Trophoblast cell (in vitro differentiated cells and primary cell): ENCODE results near the gene P4HB.

Experiments
- DNase-seq, 2 donors: peaks; one replicate each; pipeline ENCODE4 v3.0.0-alpha.2; 2016
- H2AFZ ChIP-seq: 2 replicates; pipeline ENCODE4 v1.6.1; 2013; ENCODE audit warnings: low read length, moderate library complexity, mild to moderate bottlenecking; ENCODE audit not compliant: insufficient read depth, poor library complexity
- H2AK5ac ChIP-seq: 2 replicates; pipeline ENCODE4 v1.6.1; 2013; ENCODE audit warnings: mild to moderate bottlenecking, low read length
- H2BK120ac ChIP-seq: 2 replicates; pipeline ENCODE4 v1.6.1; 2013; ENCODE audit warnings: low read length, mild to moderate bottlenecking, moderate library complexity; ENCODE audit not compliant: insufficient read depth, poor library complexity
- H2BK12ac ChIP-seq: 2 replicates; pipeline ENCODE4 v1.6.1; 2013; ENCODE audit warnings: mild to moderate bottlenecking, low read length, moderate library complexity
- H2BK5ac ChIP-seq: 2 replicates; pipeline ENCODE4 v1.6.1; 2013; ENCODE audit warnings: low read length, low read depth, moderate library complexity, mild to moderate bottlenecking; ENCODE audit not compliant: poor library complexity
- H3K14ac ChIP-seq: 2 replicates; pipeline ENCODE4 v1.6.1; 2013; ENCODE audit warnings: mild to moderate bottlenecking, low read length
- H3K18ac ChIP-seq: 2 replicates; pipeline ENCODE4 v1.6.1; 2013; ENCODE audit warnings: mild to moderate bottlenecking, low read length
- H3K23ac ChIP-seq: 2 replicates; pipeline ENCODE4 v1.6.1; 2013; ENCODE audit warnings: low read length
- H3K27ac ChIP-seq: 2 replicates; pipeline ENCODE4 v1.5.1; 2013; ENCODE audit warnings: low read depth, mild to moderate bottlenecking, inconsistent platforms, low read length, moderate library complexity
- H3K27me3 ChIP-seq: 2 replicates; pipeline ENCODE4 v1.6.1; 2013; ENCODE audit warnings: inconsistent platforms, mild to moderate bottlenecking, low read length, moderate library complexity; ENCODE audit not compliant: insufficient read depth
- H3K36me3 ChIP-seq, 2 experiments: 1 replicate in 1 of 2; 2 replicates in 1 of 2; pipeline ENCODE4 v1.6.1; 2013; ENCODE audit warnings: low read length in 2 of 2, mild to moderate bottlenecking in 2 of 2, moderate library complexity in 1 of 2; ENCODE audit not compliant: insufficient read depth in 2 of 2, control insufficient read depth in 1 of 2
- H3K4ac ChIP-seq: 2 replicates; pipeline ENCODE4 v1.6.1; 2013; ENCODE audit warnings: low read depth, mild to moderate bottlenecking, low read length, moderate library complexity
- H3K4me1 ChIP-seq, 2 experiments: 1 replicate in 1 of 2; 2 replicates in 1 of 2; pipeline ENCODE4 v1.6.1; 2013; ENCODE audit warnings: low read length in 2 of 2, mild to moderate bottlenecking in 2 of 2, moderate library complexity in 1 of 2; ENCODE audit not compliant: insufficient read depth in 2 of 2, control insufficient read depth in 1 of 2
- H3K4me2 ChIP-seq: 2 replicates; pipeline ENCODE4 v1.6.1; 2013; ENCODE audit warnings: inconsistent platforms, mild to moderate bottlenecking, low read length, moderate library complexity
- H3K4me3 ChIP-seq: 2 replicates; pipeline ENCODE4 v1.5.1; 2013; ENCODE audit warnings: mild to moderate bottlenecking, low read depth, low read length, inconsistent platforms
- H3K79me1 ChIP-seq: one replicate; pipeline ENCODE4 v1.6.1; 2013; ENCODE audit warnings: low read length
- H3K79me2 ChIP-seq: 2 replicates; pipeline ENCODE4 v1.6.1; 2013; ENCODE audit warnings: low read length, mild to moderate bottlenecking; ENCODE audit not compliant: control insufficient read depth, insufficient read depth, poor library complexity
- H3K9ac ChIP-seq: 2 replicates; pipeline ENCODE4 v1.6.1; 2013; ENCODE audit warnings: mild to moderate bottlenecking, low read length
- H3K9me3 ChIP-seq: 2 replicates; pipeline ENCODE4 v1.6.1; 2013; ENCODE audit warnings: low read depth, mild to moderate bottlenecking, control low read depth, inconsistent platforms, low read length; ENCODE audit not compliant: insufficient read depth
- H4K12ac ChIP-seq: 2 replicates; pipeline ENCODE4 v1.6.1; 2013; ENCODE audit warnings: low read depth, mild to moderate bottlenecking, low read length, moderate library complexity
- H4K8ac ChIP-seq: 2 replicates; pipeline ENCODE4 v1.6.1; 2013; ENCODE audit warnings: low read depth, mild to moderate bottlenecking, low read length, moderate library complexity
- H4K91ac ChIP-seq: one replicate; pipeline ENCODE4 v1.6.1; 2013; ENCODE audit warnings: low read depth, mild to moderate bottlenecking, low read length, moderate library complexity
- WGBS: extraction: QIAGEN DNeasy Blood & Tissue Kit; methylation state at CpG from one replicate; pipeline ENCODE4 v1.1.7; 2013; ENCODE audit warnings: missing lambda C conversion rate; ENCODE audit not compliant: insufficient read length, insufficient coverage; ENCODE audit errors: extremely low coverage; 5-methylcytosine and 5-hydroxymethylcytosine counted together

The P4HB gene

GRCh38 chr17:81865358-81865732 lies 5.0 kb upstream of the P4HB start:
- Histone ChIP-seq H4K8ac (no peak overlapping the region), H2BK5ac (no peak overlapping the region), H3K4me1 (peaks cover 27 to 35% of the 10 kb centered on the region in 2 experiments), H3K9ac (no peak overlapping the region), H3K27me3 (no peaks in the 10 kb centered on the region), H3K79me2 (peaks cover 15% of the 10 kb centered on the region), H3K4me3 (no peak overlapping the region), H3K18ac (no peak overlapping the region), H2BK120ac (no peak overlapping the region), H3K4ac (no peak overlapping the region), H3K79me1 (peaks cover 28% of the 10 kb centered on the region), H2BK12ac (no peak overlapping the region), H3K23ac (no peak overlapping the region), H3K9me3 (peaks cover 3% of the 10 kb centered on the region), H3K4me2 (no peak overlapping the region), H3K27ac (no peak overlapping the region), H4K91ac (no peak overlapping the region), H3K14ac (no peak overlapping the region), H3K36me3 (peaks cover 52 to 54% of the 10 kb centered on the region in 2 experiments), H4K12ac (no peak overlapping the region), H2AK5ac (no peak overlapping the region), H2AFZ (no peak overlapping the region)
- no peak for DNase-seq
- no CpG with 5 or more reads among the region's 8 CpGs for WGBS

GRCh38 chr17:81863833-81864768 lies 3.8 kb upstream of the P4HB start:
- no peak overlapping the region for H4K8ac ChIP-seq
- no peak overlapping the region for H3K18ac ChIP-seq
- H3K9me3 ChIP-seq, result peaks cover 3% of the 10 kb centered on the region
- no CpG with 5 or more reads among the region's 9 CpGs for WGBS
- H2AFZ ChIP-seq, result no peak overlapping the region
- H4K91ac ChIP-seq, result no peak overlapping the region
- H3K27ac ChIP-seq, result no peak overlapping the region
- H3K36me3 ChIP-seq, result peaks cover 41 to 47% of the 10 kb centered on the region in 2 experiments
- H2BK12ac ChIP-seq, result no peak overlapping the region
- peaks cover 33% of the 10 kb centered on the region for H3K79me1 ChIP-seq
- no peak overlapping the region for H4K12ac ChIP-seq
- H2AK5ac ChIP-seq, result no peak overlapping the region
- no peak overlapping the region for H3K4ac ChIP-seq
- DNase-seq, result no peak
- H3K4me1 ChIP-seq, result peaks cover 23 to 31% of the 10 kb centered on the region in 2 experiments
- H3K27me3 ChIP-seq, result no peaks in the 10 kb centered on the region
- no peak overlapping the region for H3K4me2 ChIP-seq
- H2BK5ac ChIP-seq, result no peak overlapping the region
- H3K14ac ChIP-seq, result no peak overlapping the region
- H2BK120ac ChIP-seq, result no peak overlapping the region
- H3K79me2 ChIP-seq, result peaks cover 21% of the 10 kb centered on the region
- H3K4me3 ChIP-seq, result no peak overlapping the region
- H3K23ac ChIP-seq, result no peak overlapping the region
- no peak overlapping the region for H3K9ac ChIP-seq

GRCh38 chr17:81863123-81863675 lies 2.9 kb upstream of the P4HB start:
- Histone ChIP-seq H3K4me1 (peaks cover 24 to 30% of the 10 kb centered on the region in 2 experiments), H4K8ac (no peak overlapping the region), H4K91ac (no peak overlapping the region), H3K4me3 (no peak overlapping the region), H3K23ac (no peak overlapping the region), H2BK5ac (no peak overlapping the region), H3K14ac (no peak overlapping the region), H3K4me2 (no peak overlapping the region), H3K27me3 (no peaks in the 10 kb centered on the region), H3K79me1 (peaks cover 27% of the 10 kb centered on the region), H3K36me3 (peaks cover 43 to 49% of the 10 kb centered on the region in 2 experiments), H2BK12ac (no peak overlapping the region), H3K9me3 (peaks cover 3% of the 10 kb centered on the region), H4K12ac (no peak overlapping the region), H3K18ac (no peak overlapping the region), H2AK5ac (no peak overlapping the region), H2AFZ (no peak overlapping the region), H3K79me2 (peaks cover 30% of the 10 kb centered on the region), H3K4ac (no peak overlapping the region), H2BK120ac (no peak overlapping the region), H3K27ac (no peak overlapping the region), H3K9ac (no peak overlapping the region)
- WGBS, result no CpG with 5 or more reads among the region's 6 CpGs
- DNase-seq, result no peak

GRCh38 chr17:81860756-81861568 lies 627 bp upstream of the P4HB start:
- H4K12ac ChIP-seq, result peak overlapping the region; percentile 88
- peak overlapping the region; percentile 98 for H3K9ac ChIP-seq
- peaks cover 32% of the 10 kb centered on the region for H3K79me2 ChIP-seq
- peaks cover 11 to 14% of the 10 kb centered on the region in 2 experiments for H3K4me1 ChIP-seq
- no CpG with 5 or more reads among the region's 74 CpGs for WGBS
- H2AFZ ChIP-seq, result peak overlapping the region; percentile 50
- peaks cover under 1% of the 10 kb centered on the region for H3K9me3 ChIP-seq
- no peak overlapping the region for H2BK12ac ChIP-seq
- DNase-seq, result peak; percentile 100
- H2AK5ac ChIP-seq, result peak overlapping the region; percentile 78
- peak overlapping the region; percentile 91 for H3K18ac ChIP-seq
- H3K14ac ChIP-seq, result peak overlapping the region; percentile 87
- H4K8ac ChIP-seq, result peak overlapping the region; percentile 93
- H3K27ac ChIP-seq, result peak overlapping the region; percentile 87
- H2BK120ac ChIP-seq, result peak overlapping the region; percentile 74
- peaks cover 15% of the 10 kb centered on the region for H3K79me1 ChIP-seq
- H3K4me2 ChIP-seq, result peak overlapping the region; percentile 64
- peak overlapping the region; percentile 78 for H4K91ac ChIP-seq
- peak overlapping the region; percentile 99 for H3K4me3 ChIP-seq
- H3K23ac ChIP-seq, result no peak overlapping the region
- H3K4ac ChIP-seq, result peak overlapping the region; percentile 87
- peak overlapping the region; percentile 80 for H2BK5ac ChIP-seq
- H3K36me3 ChIP-seq, result peaks cover 48 to 49% of the 10 kb centered on the region in 2 experiments
- H3K27me3 ChIP-seq, result no peaks in the 10 kb centered on the region
